CD14-positive monocyte (primary cell): ENCODE results near the gene ATP2C1. TPM values are rescaled to one million over a fixed set of nuclear protein-coding genes. Genes with fewer than 3 reads are reported as not detected.

ENCODE experiments used
- DNase-seq, 3 donors: peaks; one replicate each; pipeline ENCODE4 v3.0.0-alpha.2; 2011 to 2022
- H2AFZ ChIP-seq: 2 replicates; pipeline ENCODE4 v1.6.0; 2012; ENCODE audit warnings: mild to moderate bottlenecking, low read depth, low read length, inconsistent platforms; ENCODE audit not compliant: insufficient read depth, poor library complexity, severe bottlenecking
- H3K27ac ChIP-seq, 2 donors: 1 replicate in 1 of 2; 2 replicates in 1 of 2; pipeline ENCODE4 v1.5.1; 2012 to 2013; ENCODE audit warnings: low read length in 2 of 2, control low read depth in 1 of 2, inconsistent platforms in 1 of 2, low read depth in 1 of 2, mild to moderate bottlenecking in 1 of 2
- H3K27me3 ChIP-seq, 2 donors: one replicate each; pipeline versions ENCODE4 v1.6.0 to v1.6.1; 2011 to 2013; ENCODE audit warnings: low read length in 2 of 2; ENCODE audit not compliant: control insufficient read depth in 2 of 2, insufficient read depth in 2 of 2
- H3K36me3 ChIP-seq, 2 donors: replicated peaks in 1 of 2; 1 replicate in 1 of 2; 2 replicates in 1 of 2; pipeline versions ENCODE4 v1.5.1 to v1.6.1; 2012 to 2013; ENCODE audit warnings: low read length in 2 of 2, control low read depth in 1 of 2, inconsistent platforms in 1 of 2, mild to moderate bottlenecking in 1 of 2; ENCODE audit not compliant: insufficient read depth in 2 of 2, control insufficient read depth in 1 of 2
- H3K4me1 ChIP-seq, 2 donors: 1 replicate in 1 of 2; 2 replicates in 1 of 2; pipeline versions ENCODE4 v1.5.1 to v1.6.1; 2012 to 2013; ENCODE audit warnings: low read length in 2 of 2, control low read depth in 1 of 2, inconsistent platforms in 1 of 2, mild to moderate bottlenecking in 1 of 2, moderate library complexity in 1 of 2; ENCODE audit not compliant: insufficient read depth in 2 of 2, control insufficient read depth in 1 of 2
- H3K4me2 ChIP-seq: replicated peaks from 2 replicates; pipeline ENCODE3; 2012; ENCODE audit warnings: low read length, moderate library complexity, mild to moderate bottlenecking; ENCODE audit not compliant: poor library complexity, severe bottlenecking; ENCODE audit errors: extremely low read depth
- H3K4me3 ChIP-seq, 3 experiments: fragments of 200-600 bp in 1 of 3; sonication (generic) in 1 of 3; replicated peaks in 1 of 3; 1 replicate in 2 of 3; 2 replicates in 1 of 3; pipeline ENCODE4 v1.5.1; 2011 to 2013; ENCODE audit warnings: low read length in 3 of 3, mild to moderate bottlenecking in 3 of 3, control low read depth in 2 of 3, low read depth in 2 of 3, inconsistent platforms in 1 of 3, moderate library complexity in 1 of 3
- H3K79me2 ChIP-seq: 2 replicates; pipeline ENCODE4 v1.6.0; 2012; ENCODE audit warnings: mild to moderate bottlenecking, control low read depth, inconsistent platforms, low read length, moderate library complexity; ENCODE audit not compliant: insufficient read depth
- H3K9ac ChIP-seq: 2 replicates; pipeline ENCODE4 v1.6.0; 2017; ENCODE audit warnings: low read length, mild to moderate bottlenecking; ENCODE audit not compliant: insufficient read depth, poor library complexity, severe bottlenecking
- H3K9me3 ChIP-seq, 2 donors: replicated peaks in 1 of 2; 1 replicate in 1 of 2; 2 replicates in 1 of 2; pipeline versions ENCODE4 v1.5.1 to v1.6.1; 2012 to 2013; ENCODE audit warnings: low read length in 2 of 2, control low read depth in 1 of 2; ENCODE audit not compliant: control insufficient read depth in 1 of 2, insufficient read depth in 1 of 2
- H4K20me1 ChIP-seq: 2 replicates; pipeline ENCODE4 v1.6.0; 2012; ENCODE audit warnings: mild to moderate bottlenecking, low read length, control low read depth, moderate library complexity; ENCODE audit not compliant: insufficient read depth
- H3K27ac Mint-ChIP-seq, 7 donors: one replicate each; pipeline ENCODE4 v1.8.0; 2020; ENCODE audit warnings: mild to moderate bottlenecking in 7 of 7, mixed read lengths in 7 of 7, moderate library complexity in 6 of 7, inconsistent platforms in 2 of 7
- H3K27me3 Mint-ChIP-seq, 3 donors: one replicate each; pipeline ENCODE4 v1.8.0; 2021 to 2022; ENCODE audit warnings: low read depth in 3 of 3, mild to moderate bottlenecking in 3 of 3, mixed read lengths in 3 of 3, moderate library complexity in 3 of 3, inconsistent platforms in 1 of 3
- H3K36me3 Mint-ChIP-seq, 2 donors: one replicate each; pipeline ENCODE4 v1.8.0; 2020; ENCODE audit warnings: mixed read lengths in 2 of 2, inconsistent platforms in 1 of 2, mild to moderate bottlenecking in 1 of 2
- H3K4me1 Mint-ChIP-seq: one replicate; pipeline ENCODE4 v1.8.0; 2020; ENCODE audit warnings: mild to moderate bottlenecking, mixed read lengths
- H3K4me3 Mint-ChIP-seq, 2 donors: one replicate each; pipeline ENCODE4 v1.8.0; 2020; ENCODE audit warnings: mild to moderate bottlenecking in 2 of 2, mixed read lengths in 2 of 2, moderate library complexity in 1 of 2
- H3K9me3 Mint-ChIP-seq, 7 donors: one replicate each; pipeline ENCODE4 v1.8.0; 2020 to 2022; ENCODE audit warnings: mixed read lengths in 7 of 7, mild to moderate bottlenecking in 6 of 7, moderate library complexity in 6 of 7, inconsistent platforms in 2 of 7
- WGBS: methylation state at CpG from one replicate; pipeline ENCODE4 v1.1.5; 2013; ENCODE audit warnings: missing lambda C conversion rate; ENCODE audit not compliant: insufficient coverage; 5-methylcytosine and 5-hydroxymethylcytosine counted together
- intact Hi-C, 2 donors: fragments of 100-400 bp; cut with micrococcal nuclease; formaldehyde crosslinking; loops; one replicate each; pipeline versions ENCODE4 v1.15.0 to v1.15.1; 2023
- polyA plus RNA-seq, 3 donors: library from polyadenylated mRNA; depleted of rRNA in 1 of 3; unstranded in 2 of 3; stranded (reverse) in 1 of 3; fragments of 300-500 nt in 2 of 3; fragments of >200 nt in 1 of 3; fragmentation: Illumina TruSeq in 2 of 3; gene quantifications; 1 replicate in 2 of 3; 2 replicates in 1 of 3; pipeline ENCODE4 v1.2.3, GENCODE V29; 2012 to 2021
- TF ChIP-seq, protein P1 (sequence below): fragments of 200-600 bp; IDR thresholded peaks from one replicate; pipeline ENCODE4 v1.8.0; 2022; ENCODE audit warnings: antibody characterized with exemption, mild to moderate bottlenecking

ATP2C1 gene
- polyA plus RNA-seq, 3 donors: 11.7 to 22.0 (median 12.2) TPM

DNA sequence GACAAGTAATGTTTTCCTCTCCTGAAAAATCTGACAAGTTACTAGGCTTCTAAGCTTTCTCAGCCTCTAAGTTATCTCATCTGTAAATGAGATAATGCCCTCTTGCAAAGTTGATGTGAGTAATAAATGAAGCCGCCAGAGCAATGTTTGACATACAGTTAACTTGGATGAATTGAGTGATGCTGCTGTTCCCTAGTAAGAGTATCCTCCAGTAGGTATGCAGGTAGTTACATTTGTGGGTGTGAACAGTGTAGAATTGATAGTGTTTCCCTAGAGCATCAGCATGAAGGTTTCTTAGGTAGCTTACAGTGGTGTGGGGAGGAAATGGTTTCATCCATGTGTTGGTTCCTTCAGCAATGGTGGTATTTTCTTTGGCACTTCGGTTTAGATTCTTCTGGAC is 3.4 kb downstream of the ATP2C1 start:
- H3K27me3 ChIP-seq: no peaks in the 10 kb centered on the region
- DNase-seq: no peak
- Mint-ChIP-seq H3K36me3 (no peaks in the 10 kb centered on the region), H3K27me3 (no peaks in the 10 kb centered on the region), H3K9me3 (peaks cover 0 to 1% (median 0%) of the 10 kb centered on the region in 7 donors), H3K27ac (no peak overlapping the region), H3K4me3 (no peak overlapping the region), H3K4me1 (peaks cover 39% of the 10 kb centered on the region)
- WGBS: 71% methylated on average over 1 of the region's 2 CpGs
- TF ChIP-seq, protein P1, sequence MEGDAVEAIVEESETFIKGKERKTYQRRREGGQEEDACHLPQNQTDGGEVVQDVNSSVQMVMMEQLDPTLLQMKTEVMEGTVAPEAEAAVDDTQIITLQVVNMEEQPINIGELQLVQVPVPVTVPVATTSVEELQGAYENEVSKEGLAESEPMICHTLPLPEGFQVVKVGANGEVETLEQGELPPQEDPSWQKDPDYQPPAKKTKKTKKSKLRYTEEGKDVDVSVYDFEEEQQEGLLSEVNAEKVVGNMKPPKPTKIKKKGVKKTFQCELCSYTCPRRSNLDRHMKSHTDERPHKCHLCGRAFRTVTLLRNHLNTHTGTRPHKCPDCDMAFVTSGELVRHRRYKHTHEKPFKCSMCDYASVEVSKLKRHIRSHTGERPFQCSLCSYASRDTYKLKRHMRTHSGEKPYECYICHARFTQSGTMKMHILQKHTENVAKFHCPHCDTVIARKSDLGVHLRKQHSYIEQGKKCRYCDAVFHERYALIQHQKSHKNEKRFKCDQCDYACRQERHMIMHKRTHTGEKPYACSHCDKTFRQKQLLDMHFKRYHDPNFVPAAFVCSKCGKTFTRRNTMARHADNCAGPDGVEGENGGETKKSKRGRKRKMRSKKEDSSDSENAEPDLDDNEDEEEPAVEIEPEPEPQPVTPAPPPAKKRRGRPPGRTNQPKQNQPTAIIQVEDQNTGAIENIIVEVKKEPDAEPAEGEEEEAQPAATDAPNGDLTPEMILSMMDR: no peak
- peaks cover 13 to 16% of the 10 kb centered on the region in 2 donors for H3K4me1 ChIP-seq
- no peak overlapping the region for H3K4me2 ChIP-seq
- H3K4me3 ChIP-seq: no peak overlapping the region
- H3K9ac ChIP-seq: no peak overlapping the region
- H3K36me3 ChIP-seq: no peaks in the 10 kb centered on the region
- no peak overlapping the region for H3K27ac ChIP-seq
- H2AFZ ChIP-seq: no peak overlapping the region
- H3K9me3 ChIP-seq: no peaks in the 10 kb centered on the region
- H3K79me2 ChIP-seq: peaks cover 82% of the 10 kb centered on the region
- peaks cover 33% of the 10 kb centered on the region for H4K20me1 ChIP-seq
- intact Hi-C loops: loop anchor here in 1 of 2 donors (10.0 kb wide), 1 partner anchor 117 kb away; no protein-coding TSS in a partner anchor

DNA sequence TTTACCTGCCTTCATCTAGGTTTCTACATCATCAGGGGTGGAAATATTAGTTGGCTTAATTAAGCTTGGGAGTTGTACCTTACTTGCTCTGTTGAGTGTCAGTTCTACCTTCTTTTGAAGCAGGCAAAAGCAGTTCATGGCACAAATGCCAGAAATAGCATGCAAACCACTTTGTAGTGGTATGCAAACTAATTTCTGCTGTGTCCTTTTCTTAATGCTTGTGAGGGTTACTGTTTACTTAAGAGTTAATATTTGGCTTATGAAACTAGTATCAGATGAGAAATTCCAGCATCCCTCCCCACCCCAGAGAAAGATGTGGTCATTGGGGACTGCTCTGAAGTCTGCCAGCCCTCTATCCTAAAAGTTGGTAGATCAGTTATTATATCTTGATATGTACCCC is 7.1 kb downstream of the ATP2C1 start:
- Mint-ChIP-seq H3K27me3 (no peaks in the 10 kb centered on the region), H3K27ac (no peak overlapping the region), H3K4me3 (no peak overlapping the region), H3K36me3 (no peaks in the 10 kb centered on the region), H3K9me3 (no peaks in the 10 kb centered on the region), H3K4me1 (peaks cover 40% of the 10 kb centered on the region)
- no peak overlapping the region for H3K9ac ChIP-seq
- H3K4me2 ChIP-seq: no peak overlapping the region
- intact Hi-C loops: no loop called here
- no peaks in the 10 kb centered on the region for H3K36me3 ChIP-seq
- no peak for DNase-seq
- peaks cover 53% of the 10 kb centered on the region for H4K20me1 ChIP-seq
- H3K27ac ChIP-seq: no peak overlapping the region
- H3K4me3 ChIP-seq: no peak overlapping the region
- no peaks in the 10 kb centered on the region for H3K27me3 ChIP-seq
- no peak overlapping the region for H2AFZ ChIP-seq
- peaks cover 0 to 14% of the 10 kb centered on the region in 2 donors for H3K4me1 ChIP-seq
- TF ChIP-seq, protein P1: no peak
- H3K9me3 ChIP-seq: no peaks in the 10 kb centered on the region
- peaks cover 96% of the 10 kb centered on the region for H3K79me2 ChIP-seq
